ENCODE data around the gene RTN4IP1. TPM values are rescaled to one million over a fixed set of nuclear protein-coding genes. Genes with fewer than 3 reads are reported as not detected.

RTN4IP1 gene
- total and polyA plus RNA-seq, 8 donors, result 5.4 to 44.2 (median 9.2) TPM; not detected in 1

DNA sequence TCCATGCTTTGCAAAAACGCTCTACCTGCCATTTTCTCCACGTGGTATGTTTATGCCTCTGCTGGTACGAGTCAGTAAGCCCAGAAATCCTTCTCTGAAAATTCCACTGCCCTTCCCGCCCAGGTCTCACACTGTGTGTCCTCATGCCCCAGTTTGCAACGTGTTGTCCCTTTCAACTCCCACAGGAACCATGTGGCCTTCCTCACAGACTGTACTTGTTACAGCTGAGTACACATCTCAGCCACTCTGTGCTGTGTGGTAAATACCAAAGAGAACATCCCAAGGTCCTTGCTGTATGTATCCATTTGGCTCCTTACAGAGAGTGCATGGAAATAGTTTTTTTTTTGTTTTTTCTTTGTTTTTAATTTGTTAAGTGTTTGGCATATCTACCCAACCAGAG lies 56.9 kb downstream of the RTN4IP1 start:
- no peak for TF ChIP-seq POLR2A (IDR thresholded peaks at IDR 0.05)
- TF ChIP-seq, protein P1, sequence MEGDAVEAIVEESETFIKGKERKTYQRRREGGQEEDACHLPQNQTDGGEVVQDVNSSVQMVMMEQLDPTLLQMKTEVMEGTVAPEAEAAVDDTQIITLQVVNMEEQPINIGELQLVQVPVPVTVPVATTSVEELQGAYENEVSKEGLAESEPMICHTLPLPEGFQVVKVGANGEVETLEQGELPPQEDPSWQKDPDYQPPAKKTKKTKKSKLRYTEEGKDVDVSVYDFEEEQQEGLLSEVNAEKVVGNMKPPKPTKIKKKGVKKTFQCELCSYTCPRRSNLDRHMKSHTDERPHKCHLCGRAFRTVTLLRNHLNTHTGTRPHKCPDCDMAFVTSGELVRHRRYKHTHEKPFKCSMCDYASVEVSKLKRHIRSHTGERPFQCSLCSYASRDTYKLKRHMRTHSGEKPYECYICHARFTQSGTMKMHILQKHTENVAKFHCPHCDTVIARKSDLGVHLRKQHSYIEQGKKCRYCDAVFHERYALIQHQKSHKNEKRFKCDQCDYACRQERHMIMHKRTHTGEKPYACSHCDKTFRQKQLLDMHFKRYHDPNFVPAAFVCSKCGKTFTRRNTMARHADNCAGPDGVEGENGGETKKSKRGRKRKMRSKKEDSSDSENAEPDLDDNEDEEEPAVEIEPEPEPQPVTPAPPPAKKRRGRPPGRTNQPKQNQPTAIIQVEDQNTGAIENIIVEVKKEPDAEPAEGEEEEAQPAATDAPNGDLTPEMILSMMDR (IDR thresholded peaks at IDR 0.05), result no peak
- no peak for TF ChIP-seq POLR2AphosphoS5 (IDR thresholded peaks at IDR 0.05)
- no peak for TF ChIP-seq EP300 (IDR thresholded peaks at IDR 0.05)
- Histone ChIP-seq H3K4me3 (no peak overlapping the region), H3K9me3 (no peaks in the 10 kb centered on the region), H3K36me3 (peaks cover 8 to 82% (median 65%) of the 10 kb centered on the region in 4 donors), H3K27ac (no peak overlapping the region), H3K27me3 (no peaks in the 10 kb centered on the region), H3K4me1 (no peaks in the 10 kb centered on the region)
- 80 to 88% (median 82%) methylated on average over 5 of the region's 5 CpGs for whole genome bisulfite sequencing, 5 donors
- intact Hi-C loops (cut with DNase I; ENCODE audit: low total_unique reads), result loop anchor here (10.0 kb wide), 1 partner anchor 238 kb away; no protein-coding TSS in a partner anchor
- DNase-seq, result no peak

DNA sequence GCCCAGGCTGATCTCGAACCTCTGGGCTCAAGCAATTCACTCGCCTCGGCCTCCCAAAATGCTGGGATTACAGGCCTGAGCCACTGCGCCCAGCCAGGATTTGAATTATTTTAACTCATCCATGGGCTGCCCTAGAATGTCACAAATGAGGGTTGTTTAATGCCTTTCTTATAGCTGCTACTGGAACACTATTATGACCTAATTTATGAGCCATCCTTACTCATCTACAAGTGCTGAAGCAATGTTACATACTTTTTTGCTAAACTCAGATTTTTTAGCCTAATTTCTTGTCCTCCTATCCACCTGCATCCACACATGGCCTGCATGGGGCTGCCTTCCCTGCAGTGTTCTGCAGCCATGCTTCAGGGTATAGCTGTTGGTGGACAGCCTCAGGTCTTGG lies 59.9 kb downstream of the RTN4IP1 start:
- H3K4me1 ChIP-seq, result no peaks in the 10 kb centered on the region
- H3K9me3 ChIP-seq, result no peaks in the 10 kb centered on the region
- H3K4me3 ChIP-seq, result no peak overlapping the region
- WGBS, 5 donors, result 86 to 97% (median 93%) methylated on average over 4 of the region's 4 CpGs
- no peaks in the 10 kb centered on the region for H3K27me3 ChIP-seq
- TF ChIP-seq POLR2AphosphoS5 (IDR thresholded peaks at IDR 0.05), result no peak
- TF ChIP-seq POLR2A (IDR thresholded peaks at IDR 0.05), result no peak
- TF ChIP-seq, protein P1 (IDR thresholded peaks at IDR 0.05), result no peak
- no peak for TF ChIP-seq EP300 (IDR thresholded peaks at IDR 0.05)
- H3K27ac ChIP-seq, result no peak overlapping the region
- DNase-seq, result no peak
- H3K36me3 ChIP-seq, result peaks cover 8 to 62% (median 47%) of the 10 kb centered on the region in 4 donors
- intact Hi-C loops (cut with DNase I; ENCODE audit: low total_unique reads), result no loop called here

DNA sequence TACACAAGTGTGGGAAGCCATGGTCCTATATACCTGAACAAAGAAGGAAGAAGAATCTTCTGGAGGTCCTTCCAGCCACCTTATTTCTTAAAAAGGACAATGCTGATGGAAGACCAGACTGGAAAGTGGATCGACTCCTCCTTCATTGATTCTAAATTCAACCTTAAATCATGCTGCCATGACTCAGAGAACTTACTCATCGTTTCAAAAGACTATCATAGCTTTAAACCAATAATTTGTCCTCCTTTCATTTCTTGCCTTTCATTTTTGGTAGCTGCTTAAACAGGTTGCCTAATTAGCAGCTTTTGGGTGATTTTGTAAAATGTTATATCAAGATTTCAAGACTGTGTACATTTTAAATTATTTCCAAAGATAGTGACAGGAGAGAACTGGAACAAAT lies 60.8 kb downstream of the RTN4IP1 start:
- peaks cover 8 to 71% (median 52%) of the 10 kb centered on the region in 4 donors for H3K36me3 ChIP-seq
- no peak overlapping the region for H3K4me3 ChIP-seq

DNA sequence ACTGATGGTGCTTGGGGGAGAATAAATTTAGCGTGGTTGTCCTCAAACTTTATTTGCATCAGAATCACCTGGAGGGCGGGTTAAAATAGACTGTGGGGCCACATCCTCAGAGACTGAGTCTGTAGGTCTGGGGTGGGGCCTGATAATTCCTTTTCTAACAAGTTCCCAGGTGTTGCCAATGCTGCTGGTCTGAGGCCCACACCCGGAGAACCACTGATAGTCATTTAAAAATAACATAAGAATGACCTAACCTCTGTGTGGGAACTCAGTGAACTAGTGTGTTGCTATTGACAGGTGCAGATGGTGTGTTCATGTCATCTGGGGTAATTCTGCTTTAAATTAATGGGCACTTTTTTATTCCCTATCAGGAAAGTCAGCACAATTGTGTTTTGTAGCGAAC lies 64.8 kb downstream of the RTN4IP1 start:
- 52 to 71% (median 53%) methylated on average over 3 to 4 of the region's 4 CpGs for WGBS, 5 donors
- H3K4me1 ChIP-seq, result no peaks in the 10 kb centered on the region

More for the DNA sequence above, 60.8 kb downstream of the RTN4IP1 start:
- intact Hi-C loops (cut with DNase I; ENCODE audit: low total_unique reads), result no loop called here
- Histone ChIP-seq H3K4me1 (no peaks in the 10 kb centered on the region), H3K9me3 (no peaks in the 10 kb centered on the region), H3K27ac (no peak overlapping the region), H3K27me3 (no peaks in the 10 kb centered on the region)
- DNase-seq, result no peak
- WGBS, 5 donors, result 81 to 86% (median 83%) methylated on average over 2 of the region's 2 CpGs
- TF ChIP-seq POLR2AphosphoS5 (IDR thresholded peaks at IDR 0.05) (no peak), POLR2A (IDR thresholded peaks at IDR 0.05) (no peak), EP300 (IDR thresholded peaks at IDR 0.05) (no peak)
- TF ChIP-seq, protein P1 (IDR thresholded peaks at IDR 0.05), result no peak

More for the DNA sequence above, 64.8 kb downstream of the RTN4IP1 start:
- DNase-seq, result peak in 1 of 2 donors; percentile 23
- H3K9me3 ChIP-seq, result no peaks in the 10 kb centered on the region
- no peaks in the 10 kb centered on the region for H3K27me3 ChIP-seq
- peaks cover 0 to 69% (median 39%) of the 10 kb centered on the region in 4 donors for H3K36me3 ChIP-seq
- intact Hi-C loops (cut with DNase I; ENCODE audit: low total_unique reads), result loop anchor here (5.0 kb wide), 1 partner anchor 117 kb away; no protein-coding TSS in a partner anchor
- no peak overlapping the region for H3K27ac ChIP-seq
- H3K4me3 ChIP-seq, result no peak overlapping the region
- TF ChIP-seq, protein P1 (IDR thresholded peaks at IDR 0.05), result no peak
- TF ChIP-seq POLR2A (IDR thresholded peaks at IDR 0.05) (no peak), EP300 (IDR thresholded peaks at IDR 0.05) (no peak), POLR2AphosphoS5 (IDR thresholded peaks at IDR 0.05) (no peak)
